ENCODE results near the gene KLRK1. TPM values are rescaled to one million over a fixed set of nuclear protein-coding genes. Genes with fewer than 3 reads are reported as not detected.
"Not testable (repeated sequence)": the region's sequence is repeated elsewhere in the genome, so short reads cannot be mapped to it uniquely, and the experiment has no call there.

KLRK1 gene
- total RNA-seq, 2 experiments from 2014 or later, result 0.12 TPM

DNA sequence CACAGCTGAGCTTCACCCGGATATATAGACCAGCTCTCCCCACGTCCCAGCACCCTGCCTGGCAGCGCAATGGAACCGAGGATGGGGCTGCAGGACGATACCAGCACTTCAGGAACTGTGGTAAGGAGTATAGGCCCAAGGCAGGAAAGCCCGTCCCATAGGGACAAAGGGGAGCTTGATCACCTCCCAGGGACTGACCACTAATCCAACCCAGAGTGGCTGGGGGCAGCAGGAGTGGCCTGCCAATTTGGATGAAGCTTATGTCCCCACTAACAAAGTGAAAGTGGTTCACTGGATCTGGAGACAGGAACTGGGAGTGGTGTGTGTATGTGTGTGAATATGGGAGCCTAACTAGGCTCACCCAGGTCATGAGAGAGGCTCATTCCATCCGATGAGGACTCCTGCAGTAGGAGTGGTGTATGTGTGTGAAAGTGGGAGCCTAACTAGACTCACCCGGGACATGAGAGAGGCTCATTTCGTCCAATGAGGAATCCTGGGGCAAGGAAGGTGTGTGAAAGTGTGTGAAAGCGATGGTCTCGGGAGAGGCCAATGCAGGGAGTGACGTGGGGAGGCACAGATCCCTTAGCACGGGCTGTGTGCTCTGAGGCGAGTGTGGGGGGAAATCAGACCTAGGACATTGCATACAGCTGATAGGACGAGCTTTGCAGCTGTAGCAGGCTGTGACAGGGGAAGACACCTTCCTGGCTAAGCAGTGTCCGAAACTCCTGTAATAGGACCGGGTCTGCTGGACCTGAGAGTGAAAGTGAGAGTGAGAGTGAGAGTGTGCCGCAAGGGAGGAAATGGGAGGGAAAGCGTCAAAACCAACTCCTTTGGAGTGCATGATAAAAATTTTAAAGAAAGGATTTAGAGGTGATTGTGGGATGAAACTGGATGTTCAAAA, 25.7 kb downstream of the KLRK1 start:
- ChIA-PET POLR2A (no interaction called here), CTCF (interaction anchor here (0.5 to 0.7 kb wide), 2 partner anchors 145 to 1621 kb away, joined by 3 read pairs; no protein-coding TSS in a partner anchor)
- H3K4me1 Mint-ChIP-seq, result peaks cover 13% of the 10 kb centered on the region
- peaks cover 7% of the 10 kb centered on the region for H3K36me3 Mint-ChIP-seq (ENCODE audit: low read depth)
- H3K4me3 Mint-ChIP-seq, result no peak overlapping the region
- peaks cover 7% of the 10 kb centered on the region for H3K9me3 Mint-ChIP-seq
- peaks cover 18% of the 10 kb centered on the region for H3K27me3 Mint-ChIP-seq
- DNase-seq, result peak; percentile 49
- H3K27ac Mint-ChIP-seq, result no peak overlapping the region

DNA sequence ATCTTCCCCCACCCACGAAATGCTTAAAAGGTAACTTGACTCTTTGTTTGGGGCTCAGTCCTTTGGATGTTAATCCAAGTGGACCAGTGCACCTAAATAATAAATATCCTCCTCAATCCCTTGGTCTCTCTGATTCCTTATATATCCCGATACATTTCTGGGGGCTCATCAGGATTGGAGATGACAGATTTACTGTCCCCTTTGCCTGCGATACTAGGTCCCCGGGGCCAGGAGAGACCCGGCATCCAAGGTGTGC, 26.3 kb downstream of the KLRK1 start:
- Mint-ChIP-seq H3K36me3 (ENCODE audit: low read depth) (peaks cover 7% of the 10 kb centered on the region), H3K9me3 (peaks cover 7% of the 10 kb centered on the region), H3K27ac (no peak overlapping the region), H3K4me1 (peaks cover 15% of the 10 kb centered on the region), H3K27me3 (peaks cover 18% of the 10 kb centered on the region), H3K4me3 (no peak overlapping the region)
- CTCF ChIA-PET, result no interaction called here
- no peak for DNase-seq
- POLR2A ChIA-PET, result no interaction called here

- peaks cover 4% of the 10 kb centered on the region for H3K36me3 Mint-ChIP-seq (ENCODE audit: low read depth)
- H3K27ac Mint-ChIP-seq, result peak overlapping the region; percentile 37
- no peak for DNase-seq
- no peak overlapping the region for H3K4me3 Mint-ChIP-seq
- peaks cover 13% of the 10 kb centered on the region for H3K4me1 Mint-ChIP-seq
- ChIA-PET POLR2A (no interaction called here), CTCF (interaction anchor here (0.6 kb wide), 2 partner anchors 1086 to 1325 kb away, joined by 3 to 4 read pairs; no protein-coding TSS in a partner anchor)
- H3K9me3 Mint-ChIP-seq, result peaks cover 5% of the 10 kb centered on the region
- H3K27me3 Mint-ChIP-seq, result peaks cover 17% of the 10 kb centered on the region
Measured at GRCh38 chr12:10362828-10363657, 26.8 kb downstream of the KLRK1 start.

DNA sequence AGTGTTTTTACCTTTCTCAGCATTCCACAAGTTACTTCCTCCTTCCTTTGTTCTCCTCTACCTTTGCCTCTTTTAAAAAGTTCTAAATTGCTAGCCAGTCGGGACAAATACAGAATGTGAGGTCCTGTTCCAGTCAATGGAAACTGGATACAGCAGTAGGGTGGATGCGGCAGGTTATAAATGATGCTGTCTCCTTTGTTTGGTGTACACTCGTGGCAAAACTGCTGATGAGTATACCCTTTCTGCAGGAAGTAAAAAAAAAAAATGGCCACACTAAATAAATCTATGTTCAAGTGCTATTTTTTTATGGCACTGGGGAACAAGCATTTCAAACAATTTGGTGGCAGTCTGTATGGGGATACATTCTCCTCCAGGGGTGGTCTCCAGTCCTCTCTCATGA, 27.5 kb downstream of the KLRK1 start:
- ChIA-PET POLR2A (no interaction called here), CTCF (interaction anchor here (0.6 kb wide), 1 partner anchor 1325 kb away, joined by 4 read pairs; no protein-coding TSS in a partner anchor)
- Mint-ChIP-seq H3K27me3 (peaks cover 16% of the 10 kb centered on the region), H3K4me1 (peaks cover 12% of the 10 kb centered on the region), H3K27ac (no peak overlapping the region), H3K4me3 (no peak overlapping the region), H3K36me3 (ENCODE audit: low read depth) (no peaks in the 10 kb centered on the region), H3K9me3 (no peaks in the 10 kb centered on the region)
- no peak for DNase-seq

GRCh38 chr12:10361622-10362021, 28.2 kb downstream of the KLRK1 start:
- POLR2A ChIA-PET, result no interaction called here
- H3K9me3 Mint-ChIP-seq, result no peaks in the 10 kb centered on the region
- CTCF ChIA-PET, result no interaction called here
- H3K27ac Mint-ChIP-seq, result no peak overlapping the region
- H3K27me3 Mint-ChIP-seq, result peaks cover 16% of the 10 kb centered on the region
- no peaks in the 10 kb centered on the region for H3K36me3 Mint-ChIP-seq (ENCODE audit: low read depth)
- no peak for DNase-seq
- peaks cover 12% of the 10 kb centered on the region for H3K4me1 Mint-ChIP-seq
- no peak overlapping the region for H3K4me3 Mint-ChIP-seq

- DNase-seq, result no peak
- POLR2A ChIA-PET, result no interaction called here
- Mint-ChIP-seq H3K9me3 (no peaks in the 10 kb centered on the region), H3K4me1 (peaks cover 12% of the 10 kb centered on the region), H3K27me3 (peaks cover 18% of the 10 kb centered on the region), H3K27ac (no peak overlapping the region), H3K4me3 (no peak overlapping the region), H3K36me3 (ENCODE audit: low read depth) (no peaks in the 10 kb centered on the region)
- CTCF ChIA-PET, result no interaction called here
Measured at GRCh38 chr12:10361084-10361483, 28.8 kb downstream of the KLRK1 start.

DNA sequence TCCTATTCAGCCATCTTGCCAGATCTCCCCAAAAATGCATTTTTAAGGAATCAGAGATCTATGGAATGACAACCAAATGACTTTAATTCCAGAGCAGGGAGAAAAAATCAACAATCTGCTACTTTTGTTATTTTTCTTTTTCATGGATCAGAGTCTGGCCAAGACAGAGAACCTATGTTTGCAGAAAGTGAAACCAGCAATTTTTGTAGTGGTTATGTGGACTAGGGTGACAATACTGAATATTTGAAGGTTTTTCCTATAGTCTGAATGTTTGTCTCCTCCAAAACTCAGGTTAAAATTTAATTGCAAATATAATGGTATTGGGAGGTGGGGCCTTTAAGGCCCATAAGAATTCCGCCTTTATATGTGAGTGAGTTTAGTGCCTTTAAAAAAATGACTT, 30.9 kb downstream of the KLRK1 start:
- H3K4me1 Mint-ChIP-seq, result peaks cover 12% of the 10 kb centered on the region
- ChIA-PET CTCF (no interaction called here), POLR2A (no interaction called here)
- no peaks in the 10 kb centered on the region for H3K36me3 Mint-ChIP-seq (ENCODE audit: low read depth)
- no peaks in the 10 kb centered on the region for H3K9me3 Mint-ChIP-seq
- peaks cover 20% of the 10 kb centered on the region for H3K27me3 Mint-ChIP-seq
- H3K4me3 Mint-ChIP-seq, result no peak overlapping the region
- H3K27ac Mint-ChIP-seq, result no peak overlapping the region
- no peak for DNase-seq

GRCh38 chr12:10358131-10358530, 31.7 kb downstream of the KLRK1 start:
- Mint-ChIP-seq H3K9me3 (no peaks in the 10 kb centered on the region), H3K27me3 (peaks cover 21% of the 10 kb centered on the region), H3K4me1 (peaks cover 12% of the 10 kb centered on the region), H3K4me3 (no peak overlapping the region), H3K27ac (no peak overlapping the region), H3K36me3 (ENCODE audit: low read depth) (no peaks in the 10 kb centered on the region)
- DNase-seq, result no peak
- CTCF ChIA-PET, result no interaction called here
- POLR2A ChIA-PET, result no interaction called here

DNA sequence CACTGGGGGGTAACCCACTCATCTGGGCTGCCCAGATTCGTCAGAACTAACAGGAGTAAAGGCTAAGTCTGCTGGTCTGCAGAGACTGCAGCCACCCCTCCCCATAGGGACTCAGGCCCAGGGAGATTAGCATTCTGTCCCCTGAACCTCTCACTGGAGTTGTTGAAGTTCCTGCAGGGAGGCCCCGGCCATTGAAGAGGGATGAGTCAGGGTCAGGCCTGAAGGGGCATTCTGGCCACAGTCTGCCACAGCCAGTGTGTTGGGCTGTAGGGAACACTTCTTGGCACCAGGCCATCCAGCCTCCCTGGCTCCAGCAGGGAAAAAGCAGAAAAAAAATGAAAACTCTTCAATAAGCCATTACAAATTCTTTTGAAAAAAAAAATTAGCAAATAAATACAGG, 35.3 kb downstream of the KLRK1 start:
- DNase-seq, result no peak
- H3K27me3 Mint-ChIP-seq, result peaks cover 30% of the 10 kb centered on the region
- POLR2A ChIA-PET, result no interaction called here
- H3K36me3 Mint-ChIP-seq (ENCODE audit: low read depth), result no peaks in the 10 kb centered on the region
- no peaks in the 10 kb centered on the region for H3K9me3 Mint-ChIP-seq
- H3K4me1 Mint-ChIP-seq, result peaks cover 7% of the 10 kb centered on the region
- H3K27ac Mint-ChIP-seq, result no peak overlapping the region
- H3K4me3 Mint-ChIP-seq, result no peak overlapping the region
- CTCF ChIA-PET, result no interaction called here

DNA sequence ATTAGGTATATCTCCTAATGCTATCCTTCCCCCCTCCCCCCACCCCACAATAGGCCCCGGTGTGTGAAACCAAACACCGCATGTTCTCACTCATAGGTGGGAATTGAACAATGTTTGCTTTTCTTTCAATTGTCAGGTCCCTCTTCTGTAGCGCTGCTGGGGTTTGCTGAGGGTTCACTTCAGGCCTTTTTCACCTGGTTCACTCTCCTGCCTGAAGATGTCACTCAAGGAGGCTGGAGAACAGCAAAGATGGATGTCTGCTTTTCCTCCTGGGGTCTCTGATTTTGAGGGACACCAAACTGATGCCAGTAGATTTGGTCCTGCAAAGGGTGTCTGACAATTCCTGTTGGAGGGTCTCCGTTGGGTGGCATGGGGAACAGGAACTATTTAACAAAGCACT, 35.8 kb downstream of the KLRK1 start:
- peaks cover 30% of the 10 kb centered on the region for H3K27me3 Mint-ChIP-seq
- H3K4me3 Mint-ChIP-seq, result no peak overlapping the region
- no peak for DNase-seq
- POLR2A ChIA-PET, result no interaction called here
- CTCF ChIA-PET, result no interaction called here
- peaks cover 4% of the 10 kb centered on the region for H3K4me1 Mint-ChIP-seq
- H3K36me3 Mint-ChIP-seq (ENCODE audit: low read depth), result no peaks in the 10 kb centered on the region
- H3K27ac Mint-ChIP-seq, result no peak overlapping the region
- no peaks in the 10 kb centered on the region for H3K9me3 Mint-ChIP-seq

GRCh38 chr12:10351457-10351856, 38.4 kb downstream of the KLRK1 start:
- H3K27me3 Mint-ChIP-seq, result peaks cover 33% of the 10 kb centered on the region
- H3K4me1 Mint-ChIP-seq; H3K4me3 Mint-ChIP-seq; H3K9me3 Mint-ChIP-seq; POLR2A ChIA-PET; DNase-seq; H3K27ac Mint-ChIP-seq; H3K36me3 Mint-ChIP-seq (ENCODE audit: low read depth): not testable (repeated sequence)
- CTCF ChIA-PET, result interaction anchor here (0.6 to 1.1 kb wide), 2 partner anchors 280 to 1249 kb away, joined by 3 read pairs; no protein-coding TSS in a partner anchor

- Mint-ChIP-seq H3K27ac (no peak overlapping the region), H3K36me3 (ENCODE audit: low read depth) (no peaks in the 10 kb centered on the region), H3K27me3 (peaks cover 4% of the 10 kb centered on the region), H3K4me3 (no peak overlapping the region), H3K4me1 (peaks cover 6% of the 10 kb centered on the region), H3K9me3 (peaks cover 14% of the 10 kb centered on the region)
- ChIA-PET POLR2A (no interaction called here), CTCF (no interaction called here)
- DNase-seq, result no peak
Measured at GRCh38 chr12:10341892-10342509, 47.8 kb downstream of the KLRK1 start.

DNA sequence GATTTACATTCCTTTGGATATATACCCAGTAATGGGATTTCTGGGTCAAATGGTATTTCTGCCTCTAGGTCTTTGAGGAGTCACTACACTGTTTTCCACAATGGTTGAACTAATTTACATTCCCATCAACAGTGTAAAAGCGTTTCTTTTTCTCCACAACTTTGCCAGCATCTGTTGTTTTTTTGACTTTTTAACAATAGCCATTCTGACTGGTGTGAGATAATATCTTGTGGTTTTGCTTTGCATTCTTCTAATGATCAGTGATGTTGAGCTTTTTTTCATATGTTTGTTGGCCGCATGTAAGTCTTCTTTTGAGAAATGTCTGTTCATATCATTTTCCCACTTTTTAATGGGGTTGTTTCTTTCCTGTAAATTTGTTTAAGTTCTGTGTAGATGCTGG, 48.9 kb downstream of the KLRK1 start:
- peaks cover 14% of the 10 kb centered on the region for H3K9me3 Mint-ChIP-seq
- H3K36me3 Mint-ChIP-seq (ENCODE audit: low read depth); POLR2A ChIA-PET; H3K4me1 Mint-ChIP-seq; CTCF ChIA-PET; DNase-seq; H3K4me3 Mint-ChIP-seq; H3K27me3 Mint-ChIP-seq; H3K27ac Mint-ChIP-seq: not testable (repeated sequence)

Data from activated CD4-positive, alpha-beta T cell treated with anti-CD3 and anti-CD28 coated beads, Interleukin-2, amount 10 ng/mL, durations not matched to agents 7 days and 5 days (primary cell).